GM13976 (cell line): Measurements from ENCODE around the gene RBMY1A1.
"Not testable (repeated sequence)": the region's sequence is repeated elsewhere in the genome, so short reads cannot be mapped to it uniquely, and the experiment has no call there.

Experiments
- DNase-seq: peaks from one replicate; pipeline ENCODE4 v3.0.0; 2012; ENCODE audit warnings: low spot score
- CTCF ChIP-seq: IDR thresholded peaks from 2 replicates; pipeline ENCODE4 v1.5.1; 2012; ENCODE audit warnings: borderline replicate concordance, mild to moderate bottlenecking; ENCODE audit not compliant: insufficient read depth; ENCODE audit errors: extremely low read depth, missing control alignments, control extremely low read depth
- in situ Hi-C: fragments of 300-500 bp; cut with MboI; formaldehyde crosslinking; loops from one replicate; pipeline ENCODE4 v1.12.0; 2022; ENCODE audit warnings: low sequenced_read_pairs, mixed read lengths, inconsistent platforms; ENCODE audit not compliant: unreplicated experiment

Gene RBMY1A1

GRCh38 chrY:21534579-21534978, at the start of gene RBMY1A1:
Gene RBMY1A1 (plus strand): TSS chrY:21534879. CDS start chrY:21536892, 2,013 bp downstream.
- in situ Hi-C loops, DNase-seq: not testable (repeated sequence)

- in situ Hi-C loops, DNase-seq: not testable (repeated sequence)
Measured at GRCh38 chrY:21511038-21511437, 23.6 kb upstream of the RBMY1A1 start, which contains the start of gene RBMY1B. Gene RBMY1B (plus strand): TSS chrY:21511338. CDS start chrY:21513351, 2,013 bp downstream.

GRCh38 chrY:21559316-21559984, 24.8 kb downstream of the RBMY1A1 start:
- DNase-seq, in situ Hi-C loops: not testable (repeated sequence)

GRCh38 chrY:21585449-21585848, 50.8 kb downstream of the RBMY1A1 start:
- no peak for TF ChIP-seq CTCF
- in situ Hi-C loops, result no loop called here
- DNase-seq, result no peak

GRCh38 chrY:21586454-21586853, 51.8 kb downstream of the RBMY1A1 start:
- DNase-seq, in situ Hi-C loops: not testable (repeated sequence)

- TF ChIP-seq CTCF, result no peak
- DNase-seq, result no peak
- in situ Hi-C loops, result no loop called here
Measured at GRCh38 chrY:21592059-21592458, 57.4 kb downstream of the RBMY1A1 start.

GRCh38 chrY:21596287-21596686, 61.6 kb downstream of the RBMY1A1 start:
- DNase-seq, in situ Hi-C loops: not testable (repeated sequence)
